HUES6 (cell line): ENCODE data around the gene CADM2.

ENCODE experiments used
- H3K27ac ChIP-seq: 2 replicates; pipeline ENCODE4 v1.7.0; 2013; ENCODE audit warnings: low read depth, mild to moderate bottlenecking, low read length, inconsistent platforms
- H3K27me3 ChIP-seq: 2 replicates; pipeline ENCODE4 v1.6.1; 2013; ENCODE audit warnings: low read length; ENCODE audit not compliant: control insufficient read depth, insufficient read depth
- H3K36me3 ChIP-seq: 2 replicates; pipeline ENCODE4 v1.6.1; 2013; ENCODE audit warnings: low read length; ENCODE audit not compliant: control insufficient read depth, insufficient read depth
- H3K4me1 ChIP-seq: 2 replicates; pipeline ENCODE4 v1.6.1; 2013; ENCODE audit warnings: low read length; ENCODE audit not compliant: control insufficient read depth, insufficient read depth
- H3K4me3 ChIP-seq: 2 replicates; pipeline ENCODE4 v1.5.1; 2013; ENCODE audit warnings: low read depth, low read length
- H3K9ac ChIP-seq: one replicate; pipeline ENCODE4 v1.6.1; 2013; ENCODE audit warnings: mild to moderate bottlenecking, low read length
- H3K9me3 ChIP-seq: 2 replicates; pipeline ENCODE4 v1.6.1; 2013; ENCODE audit warnings: low read depth, low read length; ENCODE audit not compliant: control insufficient read depth, insufficient read depth

The CADM2 gene

GRCh38 chr3:85455561-85456200 lies 496.9 kb downstream of the CADM2 start:
- Histone ChIP-seq H3K36me3 (no peaks in the 10 kb centered on the region), H3K27ac (no peak overlapping the region), H3K4me3 (no peak overlapping the region), H3K9ac (no peak overlapping the region), H3K9me3 (no peaks in the 10 kb centered on the region), H3K4me1 (no peaks in the 10 kb centered on the region), H3K27me3 (no peaks in the 10 kb centered on the region)

DNA sequence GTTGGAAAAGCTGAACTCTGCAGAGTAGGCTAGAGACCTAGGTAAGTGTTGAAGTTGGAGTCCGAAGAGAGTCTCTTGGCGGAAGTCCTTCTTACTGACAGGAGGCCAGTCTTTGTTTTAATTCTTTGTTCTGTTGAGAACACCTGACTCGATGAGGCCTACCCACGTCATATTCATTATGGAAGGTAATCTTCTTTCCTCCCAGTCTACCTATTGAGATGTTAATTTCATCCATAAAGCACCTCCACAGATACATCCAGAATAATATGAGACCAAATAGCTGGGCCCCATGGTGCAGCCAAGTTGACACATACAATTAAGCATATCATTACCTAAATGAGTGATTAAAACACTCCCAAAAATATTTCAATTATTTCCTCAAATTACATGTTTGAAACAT lies 515.5 kb downstream of the CADM2 start:
- Histone ChIP-seq H3K36me3 (no peaks in the 10 kb centered on the region), H3K27ac (no peak overlapping the region), H3K9me3 (no peaks in the 10 kb centered on the region)

DNA sequence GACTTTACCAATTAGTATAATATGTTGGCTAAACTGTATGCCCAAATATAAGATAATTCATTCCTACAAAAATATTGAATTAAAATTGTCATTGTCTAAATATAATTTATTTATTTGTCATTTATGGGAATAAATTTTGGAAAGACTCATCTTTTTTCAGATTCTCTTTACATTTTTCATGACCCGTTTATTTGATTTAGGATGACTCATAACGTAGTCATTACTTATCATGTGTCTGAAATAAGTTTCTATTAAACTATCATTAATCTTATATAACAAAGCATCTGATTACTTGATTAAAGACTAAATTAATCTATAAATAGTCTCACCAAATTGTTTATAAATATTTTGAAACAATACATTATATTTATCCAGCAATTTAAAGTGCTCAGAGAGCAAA lies 516.6 kb downstream of the CADM2 start:
- Histone ChIP-seq H3K4me1 (no peaks in the 10 kb centered on the region; the same call in 1 of the 2 replicates), H3K9ac (no peak overlapping the region), H3K4me3 (no peak overlapping the region), H3K27ac (no peak overlapping the region), H3K36me3 (no peaks in the 10 kb centered on the region), H3K9me3 (no peaks in the 10 kb centered on the region), H3K27me3 (no peaks in the 10 kb centered on the region)

More for the DNA sequence above, 515.5 kb downstream of the CADM2 start:
- Histone ChIP-seq H3K9ac (no peak overlapping the region), H3K27me3 (no peaks in the 10 kb centered on the region), H3K4me1 (no peaks in the 10 kb centered on the region; the same call in 1 of the 2 replicates), H3K4me3 (no peak overlapping the region)

DNA sequence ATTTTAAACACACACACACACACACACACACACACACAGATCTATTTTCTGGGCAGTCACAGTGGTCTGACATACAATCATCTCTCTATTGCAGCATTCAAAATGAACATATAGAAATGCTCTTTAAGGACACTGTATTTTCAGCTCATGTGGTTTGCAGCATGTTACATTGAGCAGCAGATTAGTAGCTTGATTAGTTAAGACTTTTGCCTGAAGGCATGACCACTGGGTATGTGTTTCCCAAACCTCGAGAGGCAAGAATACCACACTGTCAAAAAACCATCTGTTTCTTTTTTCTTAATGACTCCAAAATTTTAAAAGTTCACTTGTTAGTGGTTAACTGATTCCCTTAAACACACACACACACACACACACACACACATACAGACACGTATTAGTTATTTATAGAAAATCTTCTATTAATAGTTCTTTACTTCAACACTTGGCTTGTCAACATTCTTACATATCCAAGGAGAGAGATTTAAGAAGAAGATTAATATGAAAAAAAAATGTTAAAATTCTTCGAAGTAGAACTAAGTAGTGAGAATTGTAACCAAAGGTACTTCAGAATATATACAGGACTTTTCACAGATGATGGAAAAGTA lies 518.2 kb downstream of the CADM2 start:
- no peak overlapping the region for H3K27ac ChIP-seq
- no peaks in the 10 kb centered on the region for H3K9me3 ChIP-seq
- H3K9ac ChIP-seq = no peak overlapping the region
- no peaks in the 10 kb centered on the region; the same call in 1 of the 2 replicates for H3K4me1 ChIP-seq
- no peaks in the 10 kb centered on the region for H3K27me3 ChIP-seq
- no peak overlapping the region for H3K4me3 ChIP-seq
- no peaks in the 10 kb centered on the region for H3K36me3 ChIP-seq

- Histone ChIP-seq H3K4me3 (no peak overlapping the region), H3K4me1 (peaks cover 3% of the 10 kb centered on the region; the same call in 1 of the 2 replicates), H3K27ac (no peak overlapping the region), H3K36me3 (no peaks in the 10 kb centered on the region), H3K9ac (no peak overlapping the region), H3K27me3 (no peaks in the 10 kb centered on the region), H3K9me3 (no peaks in the 10 kb centered on the region)
Measured at GRCh38 chr3:85481411-85482212, 522.8 kb downstream of the CADM2 start.

- Histone ChIP-seq H3K36me3 (no peaks in the 10 kb centered on the region), H3K27me3 (no peaks in the 10 kb centered on the region), H3K9ac (no peak overlapping the region), H3K9me3 (no peaks in the 10 kb centered on the region), H3K4me3 (no peak overlapping the region), H3K27ac (no peak overlapping the region), H3K4me1 (peaks cover 3% of the 10 kb centered on the region; the same call in 1 of the 2 replicates)
Measured at GRCh38 chr3:85482213-85482490, 523.4 kb downstream of the CADM2 start.

DNA sequence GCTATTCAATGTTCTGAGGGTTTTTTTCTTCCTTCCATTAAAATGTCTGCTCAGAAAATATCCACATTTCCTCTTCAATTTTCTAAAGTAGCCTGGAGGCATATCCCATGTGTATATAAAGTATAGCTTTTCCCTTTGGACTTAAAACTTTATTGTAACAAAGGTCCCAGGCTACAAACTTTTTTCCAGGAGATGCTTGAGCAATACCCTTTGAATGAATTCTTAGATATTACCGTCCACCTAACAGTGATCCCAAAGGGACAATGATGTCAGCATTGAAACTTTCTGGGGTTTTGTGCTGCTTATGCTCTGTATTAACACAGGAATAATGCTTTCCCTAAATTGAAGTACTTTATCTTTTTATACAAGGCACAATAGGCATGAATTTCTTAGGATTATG lies 525.2 kb downstream of the CADM2 start:
- Histone ChIP-seq H3K4me1 (peaks cover 3% of the 10 kb centered on the region; the same call in 1 of the 2 replicates), H3K4me3 (no peak overlapping the region), H3K9me3 (no peaks in the 10 kb centered on the region), H3K9ac (no peak overlapping the region), H3K36me3 (no peaks in the 10 kb centered on the region), H3K27me3 (no peaks in the 10 kb centered on the region), H3K27ac (no peak overlapping the region)

DNA sequence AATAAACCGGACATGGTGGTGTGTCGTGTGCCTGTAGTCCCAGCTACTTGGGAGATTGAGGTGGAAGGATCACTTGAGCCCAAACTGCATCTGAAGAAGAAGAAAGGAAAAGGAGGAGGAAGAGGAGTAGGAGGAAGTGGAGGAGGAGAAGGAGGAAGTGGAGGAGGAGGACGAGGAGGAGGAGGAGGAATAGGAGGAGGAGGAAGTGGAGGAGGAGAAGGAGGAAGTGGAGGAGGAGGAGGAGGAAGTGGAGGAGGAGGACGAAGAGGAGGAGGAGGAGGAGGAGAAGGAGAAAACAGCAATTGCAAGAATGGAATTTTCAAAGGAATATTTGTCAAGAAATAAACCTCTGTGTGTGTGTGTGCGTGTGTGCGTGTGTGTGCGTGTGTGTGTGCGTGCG lies 528.6 kb downstream of the CADM2 start:
- Histone ChIP-seq H3K9me3 (no peaks in the 10 kb centered on the region), H3K27me3 (no peaks in the 10 kb centered on the region)

GRCh38 chr3:85495602-85496001 lies 536.8 kb downstream of the CADM2 start:
- H3K36me3 ChIP-seq = no peaks in the 10 kb centered on the region
- H3K9ac ChIP-seq = no peak overlapping the region
- H3K4me3 ChIP-seq = no peak overlapping the region
- no peaks in the 10 kb centered on the region for H3K9me3 ChIP-seq
- no peaks in the 10 kb centered on the region for H3K27me3 ChIP-seq
- no peak overlapping the region for H3K27ac ChIP-seq
- H3K4me1 ChIP-seq = peaks cover 5% of the 10 kb centered on the region; the same call in 1 of the 2 replicates

More for the DNA sequence above, 528.6 kb downstream of the CADM2 start:
- Histone ChIP-seq H3K27ac (no peak overlapping the region), H3K9ac (no peak overlapping the region), H3K4me3 (no peak overlapping the region), H3K4me1 (peaks cover 3% of the 10 kb centered on the region; the same call in 1 of the 2 replicates), H3K36me3 (no peaks in the 10 kb centered on the region)

DNA sequence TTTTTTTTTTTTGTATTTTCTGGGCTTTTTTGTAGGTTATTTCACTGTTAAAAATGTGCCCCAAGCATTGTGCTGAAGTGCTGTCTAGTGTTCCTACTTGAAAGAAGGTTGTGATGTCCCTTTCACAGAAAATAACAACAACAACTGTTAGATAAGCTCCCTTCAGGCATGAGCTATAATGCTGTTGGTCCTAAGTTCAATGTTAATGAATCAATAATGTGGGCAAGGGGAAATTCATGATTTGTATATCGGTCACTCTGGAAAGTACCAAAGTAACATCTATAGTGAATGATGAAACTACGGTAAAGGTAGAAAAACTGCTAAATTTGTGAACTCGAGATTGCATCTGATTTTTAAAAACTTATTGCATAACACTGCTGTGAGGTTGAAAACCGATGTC lies 539.4 kb downstream of the CADM2 start:
- H3K36me3 ChIP-seq = no peaks in the 10 kb centered on the region
- no peaks in the 10 kb centered on the region for H3K9me3 ChIP-seq
- H3K4me1 ChIP-seq = peaks cover 5% of the 10 kb centered on the region; the same call in 1 of the 2 replicates
- H3K27ac ChIP-seq = no peak overlapping the region
- no peak overlapping the region for H3K4me3 ChIP-seq
- no peak overlapping the region for H3K9ac ChIP-seq
- H3K27me3 ChIP-seq = no peaks in the 10 kb centered on the region
